RWPE1 (cell line): ENCODE data around the gene FAM237A.
A peak's percentile ranks its signal among the peaks of the same experiment; 100 is the strongest.

Source experiments
- CTCF ChIA-PET: fragments of 350-600 bp; sonication (Branson Sonifier 250); formaldehyde crosslinking; extraction: SDS; loops from one replicate; lab custom pipeline; 2021; lab: Yijun Ruan, JAX
- POLR2A ChIA-PET: fragments of 400-600 bp; formaldehyde crosslinking; extraction: SDS; loops from one replicate; lab custom pipeline; 2020; ENCODE audit warnings: antibody characterized with exemption; ENCODE audit not compliant: low non-redundant PET; lab: Yijun Ruan, JAX
- DNase-seq: peaks from one replicate; pipeline ENCODE4 v3.0.0; 2012; ENCODE audit warnings: low spot score
- H3K27ac ChIP-seq: fragments of 450-650 bp; 2 replicates; pipeline ENCODE4 v1.5.1; 2017
- TF ChIP-seq, protein P1 (sequence below): fragments of 450-650 bp; conservative IDR thresholded peaks from 2 replicates; pipeline ENCODE4 v1.5.1; 2017; ENCODE audit warnings: low read depth, mild to moderate bottlenecking

FAM237A gene

DNA sequence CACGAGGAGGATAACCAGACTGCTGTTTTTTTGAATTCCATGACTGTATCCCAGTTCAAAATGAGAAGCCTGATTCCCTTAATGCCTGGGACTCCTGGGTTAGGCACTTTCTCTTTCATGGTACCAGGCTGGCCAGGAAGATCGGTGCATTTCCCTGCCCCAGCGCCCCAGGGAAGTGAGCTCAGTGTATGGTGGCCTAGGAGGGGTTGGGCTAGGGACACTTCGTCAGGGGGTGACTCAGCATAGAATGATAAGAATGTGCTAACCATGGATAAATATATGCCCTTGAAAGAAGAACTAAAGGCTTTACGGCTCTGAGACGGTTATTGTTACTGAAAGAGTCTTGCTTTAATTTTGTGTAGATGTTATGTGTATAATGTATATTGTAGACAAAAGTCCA lies 27.5 kb upstream of the FAM237A start:
- peak; percentile 66 for DNase-seq

DNA sequence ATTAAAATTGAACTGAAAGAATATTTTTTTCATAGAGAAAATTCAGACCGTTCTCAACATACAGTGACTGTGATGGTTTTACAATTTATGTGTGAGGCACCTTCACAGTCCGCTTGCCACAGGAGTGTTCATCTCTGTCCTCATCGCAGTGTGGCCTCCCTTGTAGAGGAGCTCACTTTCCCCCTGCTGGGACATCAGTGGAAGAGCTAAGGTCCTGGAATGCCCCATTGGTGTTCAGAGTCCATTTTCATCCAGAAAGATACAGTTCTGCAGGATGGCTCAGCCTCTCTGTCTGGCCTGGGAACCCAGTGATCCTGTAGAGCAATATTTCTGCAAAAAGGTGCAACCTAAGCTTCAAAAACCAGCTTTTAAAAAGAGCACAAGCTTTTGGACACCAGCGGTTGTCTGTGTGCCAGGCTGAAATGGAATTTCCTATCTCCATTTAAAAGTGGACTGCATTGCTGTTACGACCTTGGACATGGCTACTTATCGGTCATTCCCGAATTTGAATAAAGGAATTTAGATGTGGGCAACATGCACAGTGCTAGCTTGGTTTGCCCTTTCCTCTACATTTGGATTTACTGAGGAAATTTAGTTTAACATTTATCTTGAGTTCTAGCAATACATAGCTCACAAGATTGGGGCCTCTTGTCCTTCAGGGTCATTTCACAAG lies 26.7 kb upstream of the FAM237A start:
- no peak for DNase-seq
- POLR2A ChIA-PET: no interaction called here
- no peak overlapping the region for H3K27ac ChIP-seq
- TF ChIP-seq, protein P1, sequence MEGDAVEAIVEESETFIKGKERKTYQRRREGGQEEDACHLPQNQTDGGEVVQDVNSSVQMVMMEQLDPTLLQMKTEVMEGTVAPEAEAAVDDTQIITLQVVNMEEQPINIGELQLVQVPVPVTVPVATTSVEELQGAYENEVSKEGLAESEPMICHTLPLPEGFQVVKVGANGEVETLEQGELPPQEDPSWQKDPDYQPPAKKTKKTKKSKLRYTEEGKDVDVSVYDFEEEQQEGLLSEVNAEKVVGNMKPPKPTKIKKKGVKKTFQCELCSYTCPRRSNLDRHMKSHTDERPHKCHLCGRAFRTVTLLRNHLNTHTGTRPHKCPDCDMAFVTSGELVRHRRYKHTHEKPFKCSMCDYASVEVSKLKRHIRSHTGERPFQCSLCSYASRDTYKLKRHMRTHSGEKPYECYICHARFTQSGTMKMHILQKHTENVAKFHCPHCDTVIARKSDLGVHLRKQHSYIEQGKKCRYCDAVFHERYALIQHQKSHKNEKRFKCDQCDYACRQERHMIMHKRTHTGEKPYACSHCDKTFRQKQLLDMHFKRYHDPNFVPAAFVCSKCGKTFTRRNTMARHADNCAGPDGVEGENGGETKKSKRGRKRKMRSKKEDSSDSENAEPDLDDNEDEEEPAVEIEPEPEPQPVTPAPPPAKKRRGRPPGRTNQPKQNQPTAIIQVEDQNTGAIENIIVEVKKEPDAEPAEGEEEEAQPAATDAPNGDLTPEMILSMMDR: no peak
- CTCF ChIA-PET: no interaction called here

More for the DNA sequence above, 27.5 kb upstream of the FAM237A start:
- ChIA-PET CTCF (interaction anchor here (0.5 kb wide), 1 partner anchor 1854 kb away, joined by 7 read pairs; no protein-coding TSS in a partner anchor), POLR2A (no interaction called here)
- H3K27ac ChIP-seq: no peak overlapping the region
- TF ChIP-seq, protein P1: no peak

GRCh38 chr2:206616151-206616550 lies 26.1 kb upstream of the FAM237A start:
- ChIA-PET CTCF (no interaction called here), POLR2A (no interaction called here)
- peak; percentile 26 for DNase-seq
- H3K27ac ChIP-seq: no peak overlapping the region
- TF ChIP-seq, protein P1: no peak

- TF ChIP-seq, protein P1: no peak
- DNase-seq: no peak
- H3K27ac ChIP-seq: no peak overlapping the region
- ChIA-PET CTCF (interaction anchor here (0.6 to 0.7 kb wide), 2 partner anchors 40 to 162 kb away, joined by 3 read pairs; no protein-coding TSS in a partner anchor), POLR2A (no interaction called here)
These were observed 23.3 kb upstream of the FAM237A start for GRCh38 chr2:206619011-206619410.

GRCh38 chr2:206626108-206626507 lies 16.2 kb upstream of the FAM237A start:
- H3K27ac ChIP-seq: no peak overlapping the region
- ChIA-PET POLR2A (no interaction called here), CTCF (no interaction called here)
- TF ChIP-seq, protein P1: no peak
- DNase-seq: no peak

DNA sequence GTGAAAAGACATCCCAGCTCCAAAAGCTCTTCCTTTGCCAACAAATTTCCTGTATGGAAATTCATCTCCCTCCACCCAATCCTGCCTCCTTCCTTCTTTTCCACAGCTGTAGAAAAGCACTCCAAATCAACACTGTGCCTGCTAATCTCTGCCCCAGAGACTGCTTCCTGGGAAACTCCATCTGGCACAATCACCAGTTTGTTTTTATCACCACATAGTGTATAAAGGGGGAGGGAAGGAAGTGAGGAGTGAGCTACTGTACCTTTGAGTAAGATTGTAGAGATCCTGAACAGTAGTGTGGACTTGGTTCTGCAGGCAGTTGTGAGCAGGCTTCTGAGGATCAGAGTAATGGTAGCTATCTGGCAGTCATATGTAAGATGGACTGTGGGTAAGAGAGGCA lies 14.7 kb upstream of the FAM237A start:
- CTCF ChIA-PET: no interaction called here
- no peak for DNase-seq
- POLR2A ChIA-PET: no interaction called here
- H3K27ac ChIP-seq: no peak overlapping the region
- TF ChIP-seq, protein P1: no peak
